ENCODE data around the gene KBTBD4. TPM values are rescaled to one million over a fixed set of nuclear protein-coding genes. Genes with fewer than 3 reads are reported as not detected.
A peak's percentile ranks its signal among the peaks of the same experiment; 100 is the strongest.
"Not testable (repeated sequence)": the region's sequence is repeated elsewhere in the genome, so short reads cannot be mapped to it uniquely, and the experiment has no call there.

KBTBD4 gene
- total and polyA plus RNA-seq, 7 donors = 11.3 to 29.9 (median 15.9) TPM

DNA sequence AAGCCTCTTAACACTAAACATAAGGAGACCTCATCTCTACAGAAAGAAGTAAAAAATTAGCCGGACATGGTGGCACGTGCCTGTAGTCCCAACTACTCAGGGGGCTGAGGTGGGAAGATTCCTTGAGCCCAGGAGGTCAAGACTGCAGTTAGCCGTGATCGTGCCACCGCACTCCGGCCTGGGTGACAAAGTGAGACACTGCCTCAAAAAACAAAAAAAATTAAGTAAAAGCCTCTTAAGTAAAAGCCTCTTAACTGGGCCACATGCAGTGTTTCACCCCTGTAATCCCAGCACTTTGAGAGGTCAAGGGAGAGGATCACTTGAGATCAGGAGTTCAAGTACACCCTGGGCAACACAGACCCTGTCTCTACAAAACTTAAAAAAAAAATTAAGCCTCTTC lies 51.6 kb downstream of the KBTBD4 start:
- intact Hi-C loops (cut with DNase I) = no loop called here
- no peaks in the 10 kb centered on the region for H3K27me3 ChIP-seq
- no peaks in the 10 kb centered on the region for H3K9me3 ChIP-seq
- H3K4me1 ChIP-seq = peaks cover 0 to 74% (median 66%) of the 10 kb centered on the region in 4 donors
- 93 to 97% methylated on average over 6 of the region's 6 CpGs for WGBS, 2 donors
- H3K27ac ChIP-seq = peak overlapping the region; percentile 82 to 90 (median 82)
- no peak for DNase-seq
- no peak for TF ChIP-seq POLR2A (IDR thresholded peaks at IDR 0.05)
- TF ChIP-seq, protein P1, sequence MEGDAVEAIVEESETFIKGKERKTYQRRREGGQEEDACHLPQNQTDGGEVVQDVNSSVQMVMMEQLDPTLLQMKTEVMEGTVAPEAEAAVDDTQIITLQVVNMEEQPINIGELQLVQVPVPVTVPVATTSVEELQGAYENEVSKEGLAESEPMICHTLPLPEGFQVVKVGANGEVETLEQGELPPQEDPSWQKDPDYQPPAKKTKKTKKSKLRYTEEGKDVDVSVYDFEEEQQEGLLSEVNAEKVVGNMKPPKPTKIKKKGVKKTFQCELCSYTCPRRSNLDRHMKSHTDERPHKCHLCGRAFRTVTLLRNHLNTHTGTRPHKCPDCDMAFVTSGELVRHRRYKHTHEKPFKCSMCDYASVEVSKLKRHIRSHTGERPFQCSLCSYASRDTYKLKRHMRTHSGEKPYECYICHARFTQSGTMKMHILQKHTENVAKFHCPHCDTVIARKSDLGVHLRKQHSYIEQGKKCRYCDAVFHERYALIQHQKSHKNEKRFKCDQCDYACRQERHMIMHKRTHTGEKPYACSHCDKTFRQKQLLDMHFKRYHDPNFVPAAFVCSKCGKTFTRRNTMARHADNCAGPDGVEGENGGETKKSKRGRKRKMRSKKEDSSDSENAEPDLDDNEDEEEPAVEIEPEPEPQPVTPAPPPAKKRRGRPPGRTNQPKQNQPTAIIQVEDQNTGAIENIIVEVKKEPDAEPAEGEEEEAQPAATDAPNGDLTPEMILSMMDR (IDR thresholded peaks at IDR 0.05) = no peak
- no peaks in the 10 kb centered on the region for H3K36me3 ChIP-seq
- no peak overlapping the region for H3K4me3 ChIP-seq

DNA sequence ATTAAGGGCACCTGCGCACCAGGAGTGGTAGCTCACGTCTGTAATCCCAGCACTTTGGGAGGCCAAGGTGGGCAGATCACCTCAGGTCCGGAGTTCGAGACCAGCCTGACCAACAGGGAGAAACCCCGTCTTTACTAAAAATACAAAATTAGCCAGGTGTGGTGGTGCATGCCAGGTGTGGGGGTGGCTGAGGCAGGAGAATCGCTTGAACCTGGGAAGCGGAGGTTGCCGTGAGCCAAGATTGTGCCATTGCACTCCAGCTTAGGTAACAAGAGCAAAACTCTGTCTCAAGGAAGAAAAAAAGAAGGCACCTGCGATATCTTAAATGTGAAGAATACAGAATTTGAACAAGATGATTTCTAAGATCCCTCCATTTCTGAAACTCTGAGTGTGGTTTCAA lies 52.7 kb downstream of the KBTBD4 start:
- H3K9me3 ChIP-seq; H3K36me3 ChIP-seq; DNase-seq; H3K4me3 ChIP-seq; H3K27me3 ChIP-seq; intact Hi-C loops (cut with DNase I): not testable (repeated sequence)
- Histone ChIP-seq H3K27ac (peak overlapping the region; percentile 82 to 90 (median 82)), H3K4me1 (peaks cover 0 to 75% (median 68%) of the 10 kb centered on the region in 4 donors)
- WGBS, 2 donors = 90 to 93% methylated on average over 9 of the region's 9 CpGs

DNA sequence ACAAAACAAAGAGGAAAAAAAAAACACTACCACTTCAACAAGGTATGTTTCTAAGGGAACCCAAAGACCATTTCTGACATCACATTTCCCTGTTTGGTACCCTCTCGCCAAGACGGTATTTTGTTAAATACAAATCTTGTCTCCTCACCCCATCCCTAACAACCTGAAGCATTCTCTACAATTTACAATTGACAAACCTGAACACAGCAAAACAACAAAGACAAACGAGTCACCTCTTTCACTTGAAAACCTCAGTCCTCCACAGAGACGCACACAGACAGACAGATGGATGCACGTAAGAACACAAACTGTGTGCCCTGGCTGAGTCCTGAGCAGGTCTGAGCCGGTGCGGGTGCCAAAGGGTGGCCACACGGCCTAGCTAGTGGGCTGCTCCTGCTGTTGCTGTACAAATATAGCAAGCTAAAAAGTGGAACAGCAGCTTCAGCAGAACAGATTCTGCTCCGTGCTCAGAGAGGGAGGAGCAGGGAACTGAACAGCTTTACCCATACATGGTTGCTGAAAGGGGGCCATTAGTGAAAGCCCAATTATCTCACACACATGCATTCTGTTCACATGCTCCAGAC lies 54.4 kb downstream of the KBTBD4 start:
- Histone ChIP-seq H3K4me3 (peak overlapping the region; percentile 30 to 52 (median 44)), H3K9me3 (no peaks in the 10 kb centered on the region), H3K36me3 (no peaks in the 10 kb centered on the region), H3K27ac (peak overlapping the region; percentile 82 to 90 (median 82)), H3K4me1 (peaks cover 0 to 84% (median 79%) of the 10 kb centered on the region in 4 donors), H3K27me3 (no peaks in the 10 kb centered on the region)
- DNase-seq = peak; percentile 76
- intact Hi-C loops (cut with DNase I) = no loop called here
- TF ChIP-seq, protein P1 (IDR thresholded peaks at IDR 0.05) = no peak
- TF ChIP-seq EP300 (IDR thresholded peaks at IDR 0.05) (peak in 1 of 4 donors; percentile 43), POLR2AphosphoS5 (IDR thresholded peaks at IDR 0.05) (peak; percentile 29 to 85 (median 58))
- whole genome bisulfite sequencing, 2 donors = 48 to 70% methylated on average over 9 of the region's 9 CpGs

DNA sequence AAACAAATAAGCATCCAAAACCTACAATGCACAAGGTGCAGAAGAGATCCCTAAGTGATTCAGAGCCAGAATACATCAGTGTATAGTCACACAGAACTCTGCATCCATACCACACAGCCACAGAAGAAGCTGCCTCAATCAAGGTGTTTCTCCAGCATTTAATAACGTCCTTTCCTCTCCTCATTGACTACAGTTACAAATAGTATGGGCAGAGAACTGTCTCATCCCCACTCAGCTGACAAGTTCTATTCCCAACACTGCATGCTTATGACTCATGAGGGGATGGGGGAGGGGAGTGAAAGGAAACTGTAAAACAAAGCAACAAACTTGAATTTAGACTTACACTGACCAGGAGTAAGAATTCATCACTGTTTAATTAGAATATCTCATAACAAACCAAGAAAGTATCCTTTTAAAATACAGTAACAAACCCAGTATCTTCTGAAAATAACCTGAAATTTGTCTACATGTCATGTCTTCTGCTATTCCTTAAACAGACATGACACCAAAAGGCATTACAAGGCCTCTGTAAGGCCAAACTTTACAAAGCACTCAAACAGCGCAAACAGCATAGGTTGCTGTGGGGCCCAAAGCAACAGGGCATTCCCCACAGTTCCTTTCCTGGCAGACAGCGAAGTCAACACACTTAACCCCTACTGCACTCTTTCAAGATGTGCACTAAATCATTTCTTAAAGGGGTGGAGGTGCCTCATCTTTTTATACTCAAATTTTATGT lies 55.1 kb downstream of the KBTBD4 start:
- 11 to 36% methylated on average over 3 of the region's 3 CpGs for WGBS, 2 donors
- intact Hi-C loops (cut with DNase I) = no loop called here

More for the DNA sequence above, 55.1 kb downstream of the KBTBD4 start:
- Histone ChIP-seq H3K9me3 (no peaks in the 10 kb centered on the region), H3K27me3 (no peaks in the 10 kb centered on the region), H3K4me1 (peaks cover 0 to 87% (median 86%) of the 10 kb centered on the region in 4 donors), H3K4me3 (peak overlapping the region; percentile 30 to 52 (median 44)), H3K36me3 (no peaks in the 10 kb centered on the region), H3K27ac (peak overlapping the region; percentile 82 to 90 (median 82))
- no peak for DNase-seq
- TF ChIP-seq POLR2AphosphoS5 (IDR thresholded peaks at IDR 0.05) (peak in 1 of 4 donors; percentile 82), POLR2A (IDR thresholded peaks at IDR 0.05) (no peak), EP300 (IDR thresholded peaks at IDR 0.05) (no peak)
- TF ChIP-seq, protein P1 (IDR thresholded peaks at IDR 0.05) = no peak

Small RNAs within 50 kb of the gene (small RNA-seq; reads per million reads assigned to genes)
- gene RN7SL652P = 0 reads per million in 3 donors
- gene RNU5E-10P = 0 reads per million in 3 donors

Other genes starting within 250 kb of the KBTBD4 start
- not detected for gene MYBPC3, start 226.3 kb downstream of the KBTBD4 start, total RNA-seq
- gene MYBPC3, start 226.3 kb downstream of the KBTBD4 start, polyA plus RNA-seq = 1 to 10 TPM in 1 of 3 donors, under 1 TPM in 2; 0.29 to 1.4 (median 0.60) TPM
- gene SPI1, start 200.4 kb downstream of the KBTBD4 start, total RNA-seq = 10 to 100 TPM; 10.5 to 19.7 (median 18.8) TPM
- gene SPI1, start 200.4 kb downstream of the KBTBD4 start, polyA plus RNA-seq = 10 to 100 TPM; 21.6 to 29.8 (median 27.1) TPM
- gene SLC39A13, start 170.4 kb downstream of the KBTBD4 start, total RNA-seq = 10 to 100 TPM; 38.2 to 87.5 (median 54.0) TPM
- 10 to 100 TPM in 2 of 3 donors, 1 to 10 TPM in 1; 4.6 to 29.8 (median 13.2) TPM for gene SLC39A13, start 170.4 kb downstream of the KBTBD4 start, polyA plus RNA-seq
- 100 to 1,000 TPM; 104 to 202 (median 178) TPM for gene PSMC3, start 152.5 kb downstream of the KBTBD4 start, total RNA-seq
- gene PSMC3, start 152.5 kb downstream of the KBTBD4 start, polyA plus RNA-seq = 100 to 1,000 TPM; 117 to 151 (median 121) TPM
- under 1 TPM in 3 of 4 donors, not detected in 1; 0.27 to 0.55 (median 0.36) TPM for gene RAPSN, start 129.8 kb downstream of the KBTBD4 start, total RNA-seq
- gene RAPSN, start 129.8 kb downstream of the KBTBD4 start, polyA plus RNA-seq = under 1 TPM in 1 of 3 donors, not detected in 2; 0.61 TPM
- gene CELF1, start 25.8 kb downstream of the KBTBD4 start, total RNA-seq = 100 to 1,000 TPM in 3 of 4 donors, 10 to 100 TPM in 1; 87.2 to 188 (median 114) TPM
- 10 to 100 TPM in 2 of 3 donors, 1 to 10 TPM in 1; 9.0 to 45.7 (median 14.1) TPM for gene CELF1, start 25.8 kb downstream of the KBTBD4 start, polyA plus RNA-seq
- gene PTPMT1, start 13.4 kb downstream of the KBTBD4 start, total RNA-seq = 100 to 1,000 TPM in 3 of 4 donors, 10 to 100 TPM in 1; 100.0 to 152 (median 130) TPM
- gene PTPMT1, start 13.4 kb downstream of the KBTBD4 start, polyA plus RNA-seq = 10 to 100 TPM; 31.0 to 43.1 (median 37.2) TPM
- 100 to 1,000 TPM in 2 of 4 donors, 10 to 100 TPM in 2; 74.4 to 106 (median 91.7) TPM for gene NDUFS3, start 104 bp upstream of the KBTBD4 start, total RNA-seq
- 100 to 1,000 TPM; 229 to 323 (median 268) TPM for gene NDUFS3, start 104 bp upstream of the KBTBD4 start, polyA plus RNA-seq
- gene FAM180B, start 7.7 kb upstream of the KBTBD4 start, total RNA-seq = 1 to 10 TPM in 1 of 4 donors, under 1 TPM in 2, not detected in 1; 0.36 to 1.4 (median 0.41) TPM
- under 1 TPM in 2 of 3 donors, not detected in 1; 0.12 to 0.60 TPM for gene FAM180B, start 7.7 kb upstream of the KBTBD4 start, polyA plus RNA-seq
- gene C1QTNF4, start 15.4 kb upstream of the KBTBD4 start, total RNA-seq = 10 to 100 TPM in 1 of 4 donors, 1 to 10 TPM in 3; 6.1 to 15.5 (median 6.5) TPM
- gene C1QTNF4, start 15.4 kb upstream of the KBTBD4 start, polyA plus RNA-seq = 1 to 10 TPM in 2 of 3 donors, not detected in 1; 1.3 to 1.8 TPM
- 10 to 100 TPM; 33.2 to 44.6 (median 34.2) TPM for gene MTCH2, start 63.6 kb upstream of the KBTBD4 start, total RNA-seq
- gene MTCH2, start 63.6 kb upstream of the KBTBD4 start, polyA plus RNA-seq = 100 to 1,000 TPM in 1 of 3 donors, 10 to 100 TPM in 2; 75.1 to 119 (median 94.9) TPM
- 1 to 10 TPM in 1 of 4 donors, under 1 TPM in 1, not detected in 2; 0.33 to 1.1 TPM for gene AGBL2, start 136.4 kb upstream of the KBTBD4 start, total RNA-seq
- 1 to 10 TPM in 1 of 3 donors, under 1 TPM in 1, not detected in 1; 0.92 to 2.2 TPM for gene AGBL2, start 136.4 kb upstream of the KBTBD4 start, polyA plus RNA-seq
- 100 to 1,000 TPM in 2 of 4 donors, 10 to 100 TPM in 2; 91.1 to 182 (median 101) TPM for gene FNBP4, start 188.4 kb upstream of the KBTBD4 start, total RNA-seq
- 10 to 100 TPM; 10.2 to 41.2 (median 20.4) TPM for gene FNBP4, start 188.4 kb upstream of the KBTBD4 start, polyA plus RNA-seq

Data from sigmoid colon (tissue), 7 donors.